Peyer's patch (tissue), 4 donors: ENCODE data around the gene OR10J5.

Experiments used
- POLR2A ChIP-seq, 2 donors: fragments of 450-650 bp; IDR thresholded peaks; one replicate each; pipeline ENCODE4 v1.5.1; 2017; ENCODE audit warnings: antibody characterized with exemption in 2 of 2, mild to moderate bottlenecking in 2 of 2, moderate library complexity in 2 of 2
- TF ChIP-seq, protein P1 (sequence below), 6 experiments: fragments of 450-650 bp in 4 of 6; fragments of 200-600 bp in 2 of 6; sonication (generic) in 1 of 6; IDR thresholded peaks; one replicate each; pipeline ENCODE4 v1.5.1; 2017 to 2019; ENCODE audit warnings: antibody characterized with exemption in 6 of 6, mild to moderate bottlenecking in 3 of 6, moderate library complexity in 1 of 6

GRCh38 chr1:159501082-159501481 lies 34.7 kb downstream of the OR10J5 start:
- TF ChIP-seq, protein P1, sequence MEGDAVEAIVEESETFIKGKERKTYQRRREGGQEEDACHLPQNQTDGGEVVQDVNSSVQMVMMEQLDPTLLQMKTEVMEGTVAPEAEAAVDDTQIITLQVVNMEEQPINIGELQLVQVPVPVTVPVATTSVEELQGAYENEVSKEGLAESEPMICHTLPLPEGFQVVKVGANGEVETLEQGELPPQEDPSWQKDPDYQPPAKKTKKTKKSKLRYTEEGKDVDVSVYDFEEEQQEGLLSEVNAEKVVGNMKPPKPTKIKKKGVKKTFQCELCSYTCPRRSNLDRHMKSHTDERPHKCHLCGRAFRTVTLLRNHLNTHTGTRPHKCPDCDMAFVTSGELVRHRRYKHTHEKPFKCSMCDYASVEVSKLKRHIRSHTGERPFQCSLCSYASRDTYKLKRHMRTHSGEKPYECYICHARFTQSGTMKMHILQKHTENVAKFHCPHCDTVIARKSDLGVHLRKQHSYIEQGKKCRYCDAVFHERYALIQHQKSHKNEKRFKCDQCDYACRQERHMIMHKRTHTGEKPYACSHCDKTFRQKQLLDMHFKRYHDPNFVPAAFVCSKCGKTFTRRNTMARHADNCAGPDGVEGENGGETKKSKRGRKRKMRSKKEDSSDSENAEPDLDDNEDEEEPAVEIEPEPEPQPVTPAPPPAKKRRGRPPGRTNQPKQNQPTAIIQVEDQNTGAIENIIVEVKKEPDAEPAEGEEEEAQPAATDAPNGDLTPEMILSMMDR (IDR thresholded peaks at IDR 0.05) = no peak
- no peak for TF ChIP-seq POLR2A (IDR thresholded peaks at IDR 0.05)
